Fibroblast of skin of right biceps (primary cell): ENCODE measurements around the gene SPO11.

Source experiments
- DNase-seq: peaks from one replicate; pipeline ENCODE4 v3.0.0-alpha.2; 2013

Gene SPO11

DNA sequence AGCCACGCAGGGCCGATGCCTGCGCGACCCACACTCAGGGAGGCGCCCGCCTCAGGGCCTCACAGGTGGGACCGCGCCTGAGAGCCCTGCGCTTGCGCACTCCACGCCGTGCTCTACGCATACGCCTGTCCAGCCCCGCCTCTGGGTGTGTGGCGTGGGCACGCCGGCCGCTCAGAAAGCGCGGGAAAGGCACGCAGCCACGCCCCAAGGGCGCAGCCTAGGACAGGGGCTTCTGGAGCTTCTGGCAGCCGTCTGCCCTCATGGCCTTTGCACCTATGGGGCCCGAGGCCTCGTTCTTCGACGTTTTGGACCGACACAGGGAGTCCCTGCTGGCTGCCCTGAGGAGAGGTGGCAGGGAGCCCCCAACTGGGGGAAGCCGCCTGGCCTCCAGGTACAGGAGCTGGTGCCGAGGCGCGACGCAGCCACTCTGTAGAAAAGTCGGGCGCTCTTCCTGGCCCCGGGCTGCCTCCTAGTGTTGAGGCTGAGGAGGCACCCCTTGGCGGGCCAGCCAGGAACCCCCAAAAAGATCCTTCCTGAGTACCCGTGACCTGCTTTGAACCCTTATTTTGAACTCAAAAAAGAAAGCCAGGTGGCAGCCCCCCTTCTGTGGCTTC, at the start of gene SPO11:
Gene SPO11, plus strand, starts transcription at position 196 of the 614 bp plus-strand sequence. Its CDS starts 65 bp downstream, at position 261.
- no peak for DNase-seq

- no peak for DNase-seq
Observed at GRCh38 chr20:57280221-57280620, 49.4 kb upstream of the SPO11 start.

- DNase-seq = no peak
Observed at GRCh38 chr20:57281900-57282299, 47.7 kb upstream of the SPO11 start.

DNA sequence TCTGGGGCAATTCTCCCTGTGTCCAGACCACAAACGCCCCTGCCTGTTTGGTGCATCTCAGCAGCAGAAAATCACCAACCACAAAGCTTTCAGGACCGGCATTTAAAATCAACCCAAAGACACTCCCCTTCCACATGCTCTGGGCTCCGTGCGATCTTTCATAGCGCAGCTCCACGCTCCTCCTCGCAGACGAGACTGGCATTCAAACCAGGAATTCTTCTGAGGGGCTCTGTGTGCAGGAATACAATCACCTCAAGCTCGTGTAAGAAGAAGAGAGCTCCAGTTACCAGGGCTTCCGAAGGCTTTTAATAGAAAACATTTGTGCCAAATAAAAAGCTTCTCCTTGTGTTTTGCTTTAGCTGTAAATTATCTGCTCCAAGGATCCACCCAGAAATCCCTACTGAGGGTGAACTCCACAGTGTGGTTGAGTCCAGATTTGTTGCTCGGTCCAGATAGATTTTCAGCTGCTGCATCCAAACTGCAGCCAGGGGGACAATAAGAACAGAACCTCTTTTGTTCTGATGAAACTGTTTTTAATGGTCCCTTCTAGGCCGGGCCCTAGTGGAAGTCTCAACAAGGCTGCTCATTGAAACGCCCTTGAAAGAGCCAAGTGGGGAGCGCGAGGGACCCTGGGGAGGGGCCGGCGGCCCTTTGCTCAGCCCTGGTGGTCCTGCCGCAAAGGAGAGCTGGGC, 46.8 kb upstream of the SPO11 start:
- DNase-seq = no peak

DNA sequence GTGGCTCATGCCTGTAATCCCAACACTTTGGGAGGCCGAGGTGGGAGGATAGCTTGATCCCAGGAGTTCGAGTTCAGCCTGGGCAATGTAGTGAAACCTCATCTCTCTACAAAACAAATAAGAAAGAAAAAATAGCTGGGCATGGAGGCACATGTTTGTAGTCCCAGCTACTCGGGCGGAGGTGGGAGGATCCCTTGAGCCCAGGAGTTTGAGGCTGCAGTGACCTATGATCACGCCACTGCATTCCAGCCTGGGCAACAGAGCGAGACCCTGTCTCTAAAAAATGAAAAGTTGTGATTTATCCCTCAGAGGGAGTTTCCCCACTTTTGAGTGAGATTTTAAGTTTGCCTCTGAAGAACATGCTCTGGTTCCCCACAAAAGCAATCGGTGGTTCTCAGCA, 45.7 kb upstream of the SPO11 start:
- no peak for DNase-seq

DNA sequence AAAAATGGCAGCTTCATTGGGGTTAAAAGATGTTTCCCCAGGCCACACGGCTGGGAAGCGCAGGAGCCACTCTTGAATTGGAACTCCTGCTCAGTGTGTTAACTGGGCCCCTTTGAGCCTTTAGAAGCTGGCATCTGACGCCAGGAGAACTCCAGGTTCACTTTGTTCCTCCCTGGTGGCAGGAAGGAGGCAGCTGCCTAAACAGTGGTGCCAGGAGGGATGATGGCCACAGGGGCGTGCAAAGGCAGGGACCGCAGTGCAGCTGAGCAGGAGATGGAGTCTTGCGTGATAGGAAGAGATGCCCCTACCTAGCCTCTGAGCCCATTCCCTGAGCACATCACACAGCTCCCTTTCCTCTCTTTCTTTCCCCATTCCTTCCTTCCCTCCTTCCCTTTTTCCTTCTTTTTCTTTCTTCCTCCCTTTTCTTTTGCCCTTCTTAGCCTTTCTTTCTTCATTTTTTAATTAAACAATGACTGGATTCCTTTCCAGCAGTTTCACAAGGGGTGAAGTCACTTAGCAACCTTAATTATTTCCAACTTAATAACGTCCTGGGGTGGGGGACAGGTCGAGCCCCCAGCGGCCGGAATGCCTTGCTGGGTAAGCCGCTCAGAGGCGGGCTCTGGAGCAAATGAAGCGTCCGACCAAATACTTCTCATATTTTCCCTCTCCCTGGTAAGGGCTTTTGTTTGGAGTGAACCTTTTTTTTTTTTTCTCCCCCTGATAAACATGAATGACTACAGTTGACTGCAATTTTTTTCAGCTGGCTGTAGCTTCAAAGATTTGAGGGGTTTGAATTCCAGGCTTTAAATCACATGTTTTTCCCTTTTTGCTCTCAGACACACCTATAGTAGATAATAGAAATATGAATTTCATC, 42.4 kb upstream of the SPO11 start:
- no peak for DNase-seq

DNA sequence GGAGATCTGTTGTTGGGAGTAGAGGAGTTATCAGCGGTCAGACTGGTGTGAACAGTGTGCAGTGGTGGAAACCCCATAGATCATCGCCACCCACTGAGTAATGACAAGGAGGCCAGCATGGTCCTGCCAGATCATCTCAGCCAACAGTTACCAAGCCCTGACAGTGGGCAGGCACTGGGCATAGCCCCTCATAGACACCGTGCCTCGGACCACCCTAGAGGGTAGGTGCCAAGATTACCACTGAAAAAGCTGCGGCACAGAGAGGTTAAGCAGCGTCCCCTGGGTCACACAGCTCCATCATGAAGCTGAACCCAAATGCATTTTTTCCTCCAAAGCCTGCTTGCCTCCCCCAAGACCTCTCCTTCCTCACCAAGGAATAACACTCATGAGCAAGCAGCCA, 41.7 kb upstream of the SPO11 start:
- no peak for DNase-seq

- no peak for DNase-seq
Observed at GRCh38 chr20:57288651-57289277, 40.8 kb upstream of the SPO11 start.

DNA sequence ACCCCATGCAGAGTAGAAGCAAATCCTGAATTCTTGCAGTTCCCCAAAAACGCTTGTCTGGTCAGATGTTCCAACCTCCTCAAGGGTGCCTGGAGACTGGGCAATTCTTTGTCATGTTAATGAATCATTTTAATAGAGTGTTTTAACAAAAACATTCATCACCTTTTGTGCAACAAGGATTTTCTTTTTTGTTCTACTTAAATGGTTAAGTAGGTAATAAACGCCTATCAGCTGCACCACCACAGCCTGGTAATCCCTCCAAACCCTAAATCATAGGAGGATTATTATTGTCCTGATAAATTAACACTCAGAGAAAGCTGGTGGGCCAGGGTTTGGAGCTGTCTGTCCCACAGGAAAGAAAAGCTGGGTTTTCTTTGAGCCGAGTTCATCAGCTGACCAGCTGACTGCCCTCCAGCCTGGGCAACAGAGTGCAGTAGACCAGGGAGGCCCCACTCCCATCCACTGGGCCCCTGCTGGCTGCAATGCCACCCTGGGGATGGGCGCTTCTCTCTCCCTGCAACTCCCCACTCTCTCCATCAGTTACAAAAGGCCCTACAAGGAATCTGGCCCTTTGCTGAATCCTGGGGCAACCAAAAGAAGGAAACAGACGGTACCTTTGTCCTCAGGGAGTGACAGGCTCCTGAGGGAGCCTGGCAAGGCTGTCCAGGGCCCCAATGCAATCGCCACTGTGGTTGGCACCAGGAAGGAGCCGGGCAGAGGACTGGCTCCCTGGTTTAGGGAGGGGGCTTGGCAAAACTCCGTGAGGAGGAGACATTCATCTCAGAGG, 40.0 kb upstream of the SPO11 start:
- no peak for DNase-seq

GRCh38 chr20:57290178-57290484, 39.5 kb upstream of the SPO11 start:
- no peak for DNase-seq

DNA sequence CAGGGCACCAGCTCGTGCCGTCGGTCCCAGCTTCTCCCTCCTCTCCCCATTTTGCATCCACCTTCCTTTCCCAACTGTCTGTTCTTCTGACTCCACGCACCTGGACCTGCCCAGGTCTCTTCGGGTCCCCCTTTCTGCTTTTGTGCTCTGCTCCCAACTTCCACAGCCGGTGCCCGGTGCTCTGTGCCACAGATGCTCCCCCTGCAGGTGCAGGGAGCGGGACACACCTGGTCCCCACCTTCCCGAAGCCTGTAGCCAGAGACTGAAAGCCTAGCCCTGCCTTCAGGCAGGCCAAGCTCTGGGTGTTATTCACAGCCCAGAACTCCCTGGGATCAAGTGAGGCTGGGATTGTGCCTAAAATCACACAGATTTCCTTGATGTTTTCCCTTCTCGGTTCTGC, 38.6 kb upstream of the SPO11 start:
- DNase-seq = no peak

DNA sequence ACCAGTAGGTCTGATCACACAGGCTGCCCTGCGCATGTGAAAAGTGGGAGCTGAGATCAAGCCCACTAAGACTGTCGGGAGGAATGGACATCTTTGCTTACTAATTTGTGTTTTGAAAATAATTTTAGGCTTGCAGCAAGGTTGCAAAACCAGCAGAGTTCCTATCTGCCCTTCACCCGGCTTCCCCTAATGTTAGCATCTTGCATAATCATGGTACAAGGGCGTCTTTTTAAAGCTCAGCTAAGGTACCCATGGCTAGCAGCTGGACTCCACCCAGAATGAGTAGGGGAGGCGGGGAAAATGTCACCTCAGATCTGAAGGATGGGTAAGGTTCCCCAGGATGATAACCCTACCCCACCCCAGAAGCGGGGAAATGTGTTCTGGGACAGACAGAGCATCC, 37.9 kb upstream of the SPO11 start:
- DNase-seq = no peak

GRCh38 chr20:57292611-57293010, 37.0 kb upstream of the SPO11 start:
- no peak for DNase-seq

DNA sequence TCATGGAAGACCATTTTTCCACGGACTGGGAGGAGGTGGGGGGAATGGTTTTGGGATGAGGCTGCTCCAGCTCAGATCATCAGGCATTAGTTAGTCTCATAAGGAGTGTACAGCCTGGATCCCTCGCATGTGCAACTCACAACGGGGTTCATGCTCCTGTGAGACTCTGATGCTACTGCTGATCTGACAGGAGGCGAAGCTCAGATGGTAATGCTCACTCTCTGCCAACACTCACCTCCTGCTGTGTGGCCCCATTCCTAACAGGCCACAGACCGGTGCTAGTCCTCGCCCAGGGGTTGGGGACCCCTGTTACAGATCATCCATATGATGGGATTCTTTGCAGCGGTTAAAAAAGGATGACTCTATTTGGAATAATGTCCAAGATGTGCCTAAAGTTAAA, 35.6 kb upstream of the SPO11 start:
- DNase-seq = no peak

- DNase-seq = no peak
Observed at GRCh38 chr20:57294550-57294949, 35.1 kb upstream of the SPO11 start.

- no peak for DNase-seq
Observed at GRCh38 chr20:57298457-57298856, 31.1 kb upstream of the SPO11 start.

DNA sequence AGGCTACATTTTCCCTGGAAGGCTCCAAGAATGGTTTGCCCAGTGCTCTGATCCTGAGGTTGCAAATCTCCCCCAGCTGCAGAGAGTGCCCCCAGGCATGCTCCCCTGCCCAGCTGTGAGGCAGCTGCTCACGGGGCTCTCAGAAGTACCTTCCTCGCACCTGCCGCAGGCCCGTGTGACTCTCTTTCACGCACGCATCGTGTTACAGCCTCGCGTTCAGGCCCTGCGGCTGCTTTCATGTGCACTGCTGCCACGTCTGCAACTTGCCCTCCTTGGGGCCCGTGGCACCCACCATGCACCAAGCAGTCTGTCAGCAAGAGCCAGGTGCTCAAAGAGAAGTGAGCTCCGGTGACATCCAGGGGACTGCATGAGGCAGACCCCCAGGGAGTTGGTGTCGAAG, 28.6 kb upstream of the SPO11 start:
- no peak for DNase-seq

DNA sequence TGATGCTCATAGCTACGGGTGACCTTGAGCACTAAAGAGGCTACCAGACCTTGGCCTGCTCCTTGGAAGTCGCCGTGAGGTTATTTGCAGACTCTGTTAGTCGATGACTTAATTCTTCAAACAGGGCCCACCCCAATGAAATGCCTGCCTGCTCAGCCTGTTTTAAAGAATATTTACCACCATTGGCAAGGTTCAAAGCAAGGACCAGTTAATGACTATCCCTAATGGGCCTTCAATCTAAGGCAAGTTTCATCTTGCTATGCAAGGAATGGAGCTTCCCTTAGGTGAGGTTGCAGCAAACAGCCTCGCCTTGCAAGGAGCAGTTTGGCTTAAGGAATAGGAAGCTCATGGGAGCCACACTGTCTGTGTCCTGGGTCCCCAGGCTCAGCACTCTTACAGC, 22.9 kb upstream of the SPO11 start:
- no peak for DNase-seq

- DNase-seq = no peak
Observed at GRCh38 chr20:57308451-57309271, 20.9 kb upstream of the SPO11 start.

DNA sequence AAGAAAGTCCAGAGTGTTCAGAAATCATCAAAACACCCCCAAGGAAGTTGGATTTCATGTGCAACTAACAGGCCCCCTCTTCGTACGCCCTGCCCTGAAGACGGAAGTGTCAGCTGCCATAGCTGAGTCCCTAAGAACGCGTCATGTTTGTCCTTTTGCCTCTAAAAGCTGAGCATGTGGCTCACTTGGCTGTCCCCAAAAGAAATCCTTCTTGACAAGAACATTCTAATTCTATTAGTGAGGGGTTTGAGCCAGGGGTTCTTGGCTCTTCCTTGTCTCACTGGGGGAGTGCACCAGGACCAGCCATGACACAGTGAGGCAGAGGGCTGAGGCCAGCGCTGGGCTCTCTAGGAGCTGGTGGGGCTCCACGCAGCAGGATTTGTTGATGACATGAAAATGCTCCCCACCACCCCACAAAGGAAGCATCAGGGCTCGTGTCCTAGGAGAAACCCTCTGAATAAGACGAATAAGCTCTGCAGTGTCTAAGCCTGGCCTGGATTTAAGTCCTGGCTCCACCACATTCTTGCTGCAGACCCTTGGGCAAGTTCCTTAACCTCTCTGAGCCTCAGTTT, 20.0 kb upstream of the SPO11 start:
- no peak for DNase-seq

- no peak for DNase-seq
Observed at GRCh38 chr20:57310821-57311514, 18.6 kb upstream of the SPO11 start.
